Measurements from ENCODE around the gene DNAJC15. TPM values are rescaled to one million over a fixed set of nuclear protein-coding genes. Genes with fewer than 3 reads are reported as not detected.
A peak's percentile ranks its signal among the peaks of the same experiment; 100 is the strongest.
"Not testable (repeated sequence)": the region's sequence is repeated elsewhere in the genome, so short reads cannot be mapped to it uniquely, and the experiment has no call there.

Gene DNAJC15
- total RNA-seq, 2 experiments from 2014 or later, result 14.5 to 16.8 TPM

DNA sequence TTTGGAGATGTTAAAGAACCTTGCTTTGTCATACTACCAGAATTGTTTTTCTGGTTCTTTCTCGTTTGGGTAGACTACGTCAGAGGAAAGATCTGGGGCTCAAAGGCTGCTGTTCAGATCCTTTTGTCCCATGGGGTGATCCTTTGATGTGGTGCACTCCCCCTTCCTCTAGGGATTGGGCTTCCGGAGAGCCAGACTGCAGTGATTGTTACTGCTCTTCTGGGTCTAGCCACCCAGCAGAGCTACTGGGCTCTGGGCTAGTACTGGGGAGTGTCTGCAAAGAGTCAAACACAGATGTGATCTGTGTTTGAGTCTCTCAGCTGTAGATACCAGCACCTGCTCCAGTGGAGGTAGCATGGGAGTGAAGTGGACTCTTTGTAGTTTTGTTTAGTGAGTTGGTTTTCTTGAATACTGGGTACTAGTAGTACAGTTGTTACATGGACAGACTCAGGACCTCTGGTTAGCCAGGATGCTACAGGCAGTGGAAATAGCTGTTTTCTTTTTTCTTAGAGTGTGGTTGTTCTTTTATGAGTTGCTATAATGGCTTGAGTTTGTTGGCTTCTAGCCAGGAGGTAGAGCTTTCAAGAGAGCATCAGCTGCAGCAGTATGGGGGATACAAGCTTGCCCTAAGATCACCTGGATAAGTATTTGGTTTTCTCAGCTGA, 34.4 kb downstream of the DNAJC15 start:
- Mint-ChIP-seq H3K9me3 (no peaks in the 10 kb centered on the region), H3K27me3 (ENCODE audit: low read depth) (no peaks in the 10 kb centered on the region), H3K4me1 (ENCODE audit: low read depth) (peaks cover 54% of the 10 kb centered on the region), H3K27ac (peak overlapping the region; percentile 38), H3K36me3 (ENCODE audit: low read depth) (peaks cover 13% of the 10 kb centered on the region), H3K4me3 (peak overlapping the region; percentile 9)
- intact Hi-C loops (cut with micrococcal nuclease), result loop anchor here (5.0 kb wide), 1 partner anchor 740 kb away; no protein-coding TSS in a partner anchor
- DNase-seq, result peak; percentile 50
- CTCF ChIA-PET, result interaction anchor here (0.9 to 1.5 kb wide), 3 partner anchors 10 to 82 kb away, joined by 3 read pairs; no protein-coding TSS in a partner anchor

DNA sequence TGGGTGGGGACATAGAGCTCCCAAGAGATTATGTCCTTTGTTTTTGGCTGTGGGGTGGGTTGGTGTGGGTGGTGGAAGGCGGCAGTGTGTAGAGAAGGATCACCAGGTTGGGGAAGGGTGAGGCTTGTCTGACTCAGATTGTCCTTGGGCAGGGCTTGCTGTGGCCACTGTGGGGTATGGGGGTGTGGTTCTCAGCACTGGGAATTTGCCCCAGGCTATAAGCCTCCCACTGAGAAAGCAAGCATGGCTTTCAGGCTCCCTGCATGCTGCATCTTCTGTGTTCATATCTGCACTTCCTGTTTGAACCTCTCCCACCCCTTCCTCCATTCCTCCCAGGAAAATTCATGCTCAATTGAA, 34.9 kb downstream of the DNAJC15 start:
- H3K27ac Mint-ChIP-seq, result no peak overlapping the region

DNA sequence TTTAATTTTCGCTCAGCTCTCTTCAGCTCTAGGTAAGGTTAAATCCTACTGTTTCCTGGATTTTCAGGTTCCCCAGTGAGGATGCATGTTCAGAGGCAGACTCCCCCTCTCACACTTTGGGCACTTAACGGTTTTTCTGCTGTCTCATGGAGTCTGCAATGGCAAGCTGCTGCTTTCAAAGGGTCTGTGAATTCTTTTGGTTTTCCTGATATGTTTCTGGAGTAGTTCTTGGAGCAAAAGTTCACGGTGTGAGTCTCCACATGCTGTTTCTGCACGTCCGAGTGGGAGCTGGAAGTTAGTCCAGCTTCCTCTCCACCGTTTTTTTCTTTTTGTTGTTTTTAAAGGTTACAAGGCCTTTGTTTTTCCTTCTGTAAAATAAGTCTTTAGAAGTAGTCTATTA, 35.4 kb downstream of the DNAJC15 start:
- H3K27ac Mint-ChIP-seq, result no peak overlapping the region
- H3K4me3 Mint-ChIP-seq, result no peak overlapping the region
- intact Hi-C loops (cut with micrococcal nuclease), result loop anchor here (5.0 kb wide), 1 partner anchor 738 kb away; no protein-coding TSS in a partner anchor
- no peaks in the 10 kb centered on the region for H3K9me3 Mint-ChIP-seq
- H3K27me3 Mint-ChIP-seq (ENCODE audit: low read depth), result no peaks in the 10 kb centered on the region
- peaks cover 59% of the 10 kb centered on the region for H3K4me1 Mint-ChIP-seq (ENCODE audit: low read depth)
- CTCF ChIA-PET, result interaction anchor here (1.2 to 1.5 kb wide), 2 partner anchors 33 to 89 kb away, joined by 3 read pairs; no protein-coding TSS in a partner anchor
- no peak for DNase-seq
- peaks cover 10% of the 10 kb centered on the region for H3K36me3 Mint-ChIP-seq (ENCODE audit: low read depth)

More for the DNA sequence above, 34.9 kb downstream of the DNAJC15 start:
- Mint-ChIP-seq H3K27me3 (ENCODE audit: low read depth) (no peaks in the 10 kb centered on the region), H3K9me3 (no peaks in the 10 kb centered on the region), H3K4me1 (ENCODE audit: low read depth) (peaks cover 57% of the 10 kb centered on the region), H3K4me3 (no peak overlapping the region), H3K36me3 (ENCODE audit: low read depth) (peaks cover 9% of the 10 kb centered on the region)
- intact Hi-C loops (cut with micrococcal nuclease), result loop anchor here (5.0 kb wide), 1 partner anchor 739 kb away; no protein-coding TSS in a partner anchor
- DNase-seq, result peak; percentile 14
- CTCF ChIA-PET, result interaction anchor here (1.2 to 1.5 kb wide), 2 partner anchors 32 to 89 kb away, joined by 3 read pairs; no protein-coding TSS in a partner anchor

DNA sequence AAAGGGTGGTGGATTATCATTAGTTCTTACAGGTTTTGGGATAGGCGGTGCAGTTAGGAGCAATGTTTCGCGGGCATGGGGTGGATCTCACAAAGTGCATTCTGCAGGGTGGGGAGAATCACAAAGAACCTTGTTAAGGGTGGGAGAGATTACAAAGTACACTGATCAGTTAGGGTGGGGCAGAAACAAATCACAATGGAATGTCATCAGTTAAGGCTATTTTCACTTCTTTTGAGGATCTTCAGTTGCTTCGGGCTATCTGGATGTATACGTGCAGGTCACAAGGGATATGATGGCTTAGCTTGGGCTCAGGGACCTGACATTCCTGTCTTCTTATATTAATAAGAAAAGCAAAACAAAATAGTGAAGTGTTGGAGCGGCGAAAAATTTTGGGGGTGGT, 36.4 kb downstream of the DNAJC15 start:
- H3K4me3 Mint-ChIP-seq; CTCF ChIA-PET; H3K9me3 Mint-ChIP-seq; DNase-seq; H3K36me3 Mint-ChIP-seq (ENCODE audit: low read depth); H3K27me3 Mint-ChIP-seq (ENCODE audit: low read depth): not testable (repeated sequence)
- Mint-ChIP-seq H3K27ac (peak overlapping the region; percentile 16), H3K4me1 (ENCODE audit: low read depth) (peaks cover 63% of the 10 kb centered on the region)
- intact Hi-C loops (cut with micrococcal nuclease), result loop anchor here (5.0 to 10.0 kb wide), 3 partner anchors 702 to 1215 kb away; no protein-coding TSS in a partner anchor

DNA sequence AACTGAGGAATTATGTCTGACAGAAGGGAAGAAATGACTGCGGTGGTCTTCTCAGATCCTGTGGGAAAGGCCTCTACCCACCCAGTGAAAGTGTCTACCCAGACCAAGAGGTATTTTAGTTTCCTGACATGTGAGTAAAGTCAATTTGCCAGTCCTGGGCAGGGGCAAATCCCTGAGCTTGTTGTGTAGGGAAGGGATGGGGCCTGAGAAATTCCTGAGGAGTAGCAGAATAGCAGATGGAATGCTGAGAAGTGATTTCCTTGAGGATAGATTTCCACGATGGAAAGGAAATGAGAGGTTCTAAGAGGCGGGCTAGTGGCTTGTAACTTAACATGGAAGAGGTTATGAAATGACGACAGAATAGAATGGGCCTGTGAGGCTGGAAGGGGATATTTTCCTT, 37.4 kb downstream of the DNAJC15 start:
- not testable (repeated sequence) for H3K27ac Mint-ChIP-seq

DNA sequence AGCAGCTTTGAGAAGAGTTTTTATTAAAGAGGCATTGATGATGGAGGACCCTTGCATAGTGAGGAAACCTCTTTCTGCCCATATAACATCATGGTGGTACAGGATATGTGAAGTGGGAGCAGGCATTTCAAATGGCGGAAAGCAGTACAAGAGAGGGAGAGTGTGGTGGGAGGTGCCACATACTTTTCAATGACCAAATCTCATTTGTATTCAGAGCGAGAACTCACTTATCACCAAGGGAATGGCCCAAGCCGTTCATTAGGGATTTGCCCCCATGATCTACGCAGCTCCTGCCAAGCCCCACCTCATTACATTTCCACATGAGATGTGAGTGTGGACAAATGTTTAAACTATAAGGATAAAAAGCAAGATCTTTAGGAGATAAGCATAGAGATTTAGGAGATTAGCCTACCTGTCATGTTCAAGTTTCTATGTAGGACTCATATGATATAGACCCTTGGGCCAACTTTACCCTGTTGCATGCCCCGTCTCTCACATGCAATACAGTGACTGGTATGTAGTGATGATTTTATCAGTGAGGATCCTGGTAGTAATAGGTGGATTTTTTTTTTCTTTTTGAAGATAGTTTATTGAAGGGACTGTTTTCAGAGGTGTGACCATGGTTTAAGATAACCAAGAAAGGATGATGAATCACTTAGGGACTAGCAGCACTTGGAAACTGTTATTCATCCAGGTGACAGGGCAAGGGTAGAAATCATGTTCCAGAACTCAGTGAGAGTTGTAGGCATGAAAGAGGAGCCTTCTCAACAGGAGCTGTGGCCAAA, 38.3 kb downstream of the DNAJC15 start:
- DNase-seq, result peak; percentile 57
- H3K27ac Mint-ChIP-seq, result peak overlapping the region; percentile 67
- peaks cover 16% of the 10 kb centered on the region for H3K36me3 Mint-ChIP-seq (ENCODE audit: low read depth)
- CTCF ChIA-PET, result no interaction called here
- H3K4me3 Mint-ChIP-seq, result no peak overlapping the region
- intact Hi-C loops (cut with micrococcal nuclease), result loop anchor here (1.0 to 10.0 kb wide), 7 partner anchors 16 to 1213 kb away; partner anchors contain the start of genes DNAJC15 and EPSTI1
- no peaks in the 10 kb centered on the region for H3K27me3 Mint-ChIP-seq (ENCODE audit: low read depth)
- peaks cover 59% of the 10 kb centered on the region for H3K4me1 Mint-ChIP-seq (ENCODE audit: low read depth)
- no peaks in the 10 kb centered on the region for H3K9me3 Mint-ChIP-seq

More for the DNA sequence above, 37.4 kb downstream of the DNAJC15 start:
- H3K9me3 Mint-ChIP-seq; CTCF ChIA-PET; H3K4me3 Mint-ChIP-seq; DNase-seq; H3K27me3 Mint-ChIP-seq (ENCODE audit: low read depth); H3K36me3 Mint-ChIP-seq (ENCODE audit: low read depth): not testable (repeated sequence)
- intact Hi-C loops (cut with micrococcal nuclease), result loop anchor here (5.0 to 10.0 kb wide), 2 partner anchors 704 to 1214 kb away; no protein-coding TSS in a partner anchor
- peaks cover 63% of the 10 kb centered on the region for H3K4me1 Mint-ChIP-seq (ENCODE audit: low read depth)

DNA sequence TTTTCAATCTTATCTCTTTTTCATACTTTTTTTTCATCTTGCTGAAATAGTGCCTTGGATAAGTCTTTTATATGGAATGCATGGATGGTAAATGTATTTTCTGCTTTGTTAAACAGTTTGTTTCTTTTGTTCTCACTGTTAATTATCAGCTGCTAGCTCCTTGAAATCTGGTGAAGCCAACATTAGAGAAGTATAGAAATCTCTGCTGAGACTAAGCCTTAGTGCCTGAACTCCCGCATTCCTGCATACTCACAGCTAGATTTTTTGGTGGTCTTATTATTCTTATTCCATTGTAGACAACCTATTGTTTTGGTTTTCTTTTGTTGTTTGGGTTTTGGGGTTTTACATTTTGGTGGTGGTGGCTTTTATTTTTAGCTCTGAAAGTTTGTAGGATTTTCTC, 48.4 kb downstream of the DNAJC15 start:
- H3K9me3 Mint-ChIP-seq, result no peaks in the 10 kb centered on the region
- H3K36me3 Mint-ChIP-seq (ENCODE audit: low read depth), result peaks cover 12% of the 10 kb centered on the region
- intact Hi-C loops (cut with micrococcal nuclease), result no loop called here
- no peak for DNase-seq
- H3K27ac Mint-ChIP-seq, result no peak overlapping the region
- CTCF ChIA-PET, result interaction anchor here (1.1 kb wide), 1 partner anchor 102 kb away, joined by 3 read pairs; no protein-coding TSS in a partner anchor
- H3K4me1 Mint-ChIP-seq (ENCODE audit: low read depth), result peaks cover 29% of the 10 kb centered on the region
- no peaks in the 10 kb centered on the region for H3K27me3 Mint-ChIP-seq (ENCODE audit: low read depth)
- H3K4me3 Mint-ChIP-seq, result no peak overlapping the region

DNA sequence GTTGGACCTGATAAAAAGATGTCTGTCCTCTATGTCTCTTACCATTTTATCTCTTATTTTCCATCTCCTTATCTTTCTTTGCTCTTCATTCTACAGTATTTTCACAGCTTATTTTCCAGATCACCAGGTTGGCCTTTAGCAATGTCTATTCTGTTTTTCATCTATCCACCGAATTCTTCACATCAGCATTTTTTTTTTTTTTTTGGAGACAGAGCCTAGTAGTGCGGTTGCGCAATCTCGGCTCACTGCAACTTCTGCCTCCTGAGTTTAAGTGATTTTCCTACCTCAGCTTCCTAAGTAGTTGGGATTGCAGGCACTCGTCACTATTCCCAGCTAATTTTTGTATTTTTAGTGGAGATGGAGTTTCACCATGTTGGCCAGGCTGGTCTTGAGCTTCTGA, 49.0 kb downstream of the DNAJC15 start:
- H3K27ac Mint-ChIP-seq, result no peak overlapping the region
- H3K4me3 Mint-ChIP-seq, result no peak overlapping the region
- CTCF ChIA-PET, result interaction anchor here (0.7 to 1.1 kb wide), 2 partner anchors 26 to 103 kb away, joined by 3 read pairs; no protein-coding TSS in a partner anchor
- H3K36me3 Mint-ChIP-seq (ENCODE audit: low read depth), result peaks cover 12% of the 10 kb centered on the region
- no peaks in the 10 kb centered on the region for H3K9me3 Mint-ChIP-seq
- DNase-seq, result no peak
- H3K27me3 Mint-ChIP-seq (ENCODE audit: low read depth), result no peaks in the 10 kb centered on the region
- peaks cover 30% of the 10 kb centered on the region for H3K4me1 Mint-ChIP-seq (ENCODE audit: low read depth)
- intact Hi-C loops (cut with micrococcal nuclease), result no loop called here

DNA sequence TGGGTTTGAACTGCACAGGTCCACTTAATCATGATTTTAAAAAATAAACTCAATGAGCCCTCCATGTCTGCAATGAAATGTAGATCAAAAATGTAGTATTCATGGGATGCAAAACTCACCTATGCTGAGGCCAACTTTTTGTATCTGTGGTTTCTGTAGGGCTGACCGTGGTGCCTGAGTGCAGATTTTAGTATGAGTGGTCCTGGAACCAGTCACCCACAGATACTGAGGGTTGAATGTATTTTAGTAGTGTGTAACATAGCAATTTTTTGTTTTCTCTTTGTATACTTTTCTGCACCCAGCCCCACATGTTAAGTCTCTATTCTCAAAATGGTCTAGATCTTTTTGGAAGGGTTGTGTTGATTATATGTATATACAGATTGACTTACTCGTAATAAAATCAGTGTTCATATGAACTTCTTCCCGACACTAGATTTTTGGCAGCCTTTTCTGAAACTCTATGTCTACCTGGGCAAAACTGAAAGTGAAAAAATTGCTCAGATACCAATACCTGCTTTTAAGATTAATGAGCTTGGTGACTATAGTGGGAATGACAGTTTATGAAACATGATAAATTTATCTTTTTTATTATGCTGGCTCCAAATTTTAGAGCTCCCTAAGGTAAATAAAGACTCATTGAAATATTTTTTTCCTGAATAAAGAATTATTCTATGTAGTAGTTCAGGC, 51.6 kb downstream of the DNAJC15 start:
- DNase-seq, result peak; percentile 22
- peaks cover 20% of the 10 kb centered on the region for H3K36me3 Mint-ChIP-seq (ENCODE audit: low read depth)
- intact Hi-C loops (cut with micrococcal nuclease), result no loop called here
- H3K27me3 Mint-ChIP-seq (ENCODE audit: low read depth), result no peaks in the 10 kb centered on the region
- no peak overlapping the region for H3K27ac Mint-ChIP-seq
- H3K4me1 Mint-ChIP-seq (ENCODE audit: low read depth), result peaks cover 41% of the 10 kb centered on the region
- no peak overlapping the region for H3K4me3 Mint-ChIP-seq
- H3K9me3 Mint-ChIP-seq, result no peaks in the 10 kb centered on the region
- CTCF ChIA-PET, result no interaction called here

DNA sequence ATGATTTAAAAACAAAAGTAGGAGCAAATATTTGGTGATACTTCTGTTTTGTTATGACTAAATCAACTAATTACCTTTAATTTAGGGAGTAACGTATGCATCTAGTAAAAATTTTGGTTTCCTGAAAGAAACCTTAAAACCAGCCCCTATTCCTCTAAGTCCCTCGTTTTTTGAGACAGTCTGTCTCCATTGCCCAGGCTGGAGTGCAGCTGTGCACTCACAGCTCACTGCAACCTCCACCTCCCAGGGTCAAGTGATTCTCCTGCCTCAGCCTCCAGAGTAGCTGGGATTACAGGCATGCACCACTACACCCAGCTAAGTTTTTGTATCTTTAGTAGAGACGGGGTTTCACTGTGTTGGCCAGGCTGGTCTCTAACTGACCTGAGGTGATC, 52.1 kb downstream of the DNAJC15 start:
- intact Hi-C loops (cut with micrococcal nuclease); DNase-seq; H3K4me3 Mint-ChIP-seq; H3K27ac Mint-ChIP-seq; H3K9me3 Mint-ChIP-seq; H3K27me3 Mint-ChIP-seq (ENCODE audit: low read depth): not testable (repeated sequence)
- Mint-ChIP-seq H3K4me1 (ENCODE audit: low read depth) (peaks cover 41% of the 10 kb centered on the region), H3K36me3 (ENCODE audit: low read depth) (peaks cover 25% of the 10 kb centered on the region)
- CTCF ChIA-PET, result interaction anchor here (1.3 kb wide), 1 partner anchor 104 kb away, joined by 3 read pairs; no protein-coding TSS in a partner anchor

DNA sequence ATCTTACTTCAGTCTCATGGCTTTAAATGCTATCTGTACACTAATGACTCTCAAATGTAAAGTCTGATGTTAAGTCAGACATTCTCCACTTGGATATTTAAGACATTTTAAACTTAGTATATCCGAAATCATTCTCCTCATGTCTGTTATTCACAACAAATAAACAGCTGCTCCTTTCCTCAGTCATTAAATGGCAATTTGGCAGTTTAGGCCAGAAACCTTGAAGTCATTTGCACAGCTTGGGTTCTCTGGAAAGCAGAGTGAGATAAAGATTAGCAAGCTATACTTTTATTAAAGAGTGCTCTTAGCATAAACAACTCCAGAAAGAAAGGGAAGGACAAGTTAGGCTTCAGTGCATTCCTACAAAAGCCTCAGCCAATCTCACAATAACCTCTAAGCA, 53.7 kb downstream of the DNAJC15 start:
- peaks cover 27% of the 10 kb centered on the region for H3K36me3 Mint-ChIP-seq (ENCODE audit: low read depth)
- H3K4me1 Mint-ChIP-seq (ENCODE audit: low read depth), result peaks cover 40% of the 10 kb centered on the region
- no peaks in the 10 kb centered on the region for H3K27me3 Mint-ChIP-seq (ENCODE audit: low read depth)
- CTCF ChIA-PET, result interaction anchor here (1.3 kb wide), 1 partner anchor 106 kb away, joined by 3 read pairs; no protein-coding TSS in a partner anchor
- no peak overlapping the region for H3K27ac Mint-ChIP-seq
- H3K9me3 Mint-ChIP-seq, result no peaks in the 10 kb centered on the region
- H3K4me3 Mint-ChIP-seq, result no peak overlapping the region
- no peak for DNase-seq
- intact Hi-C loops (cut with micrococcal nuclease), result no loop called here

DNA sequence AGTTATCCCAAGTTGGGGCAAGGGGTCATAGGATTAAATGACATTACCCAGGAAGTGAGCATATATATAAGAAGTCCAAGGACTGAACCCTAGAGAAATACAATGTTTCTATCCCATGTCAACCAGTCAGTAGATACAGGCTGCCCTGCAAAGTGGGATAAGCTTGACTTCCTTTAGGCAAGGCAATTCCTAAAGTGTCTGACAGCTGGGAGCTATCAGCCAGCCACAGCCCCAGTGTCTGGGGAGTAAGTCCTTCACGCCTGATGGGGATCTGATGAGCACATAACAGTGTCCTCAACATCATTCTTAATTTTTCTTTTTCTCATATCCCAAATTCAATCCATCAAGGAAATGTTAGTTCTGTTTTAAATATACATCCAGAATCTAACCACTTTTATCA, 54.1 kb downstream of the DNAJC15 start:
- DNase-seq, result no peak
- intact Hi-C loops (cut with micrococcal nuclease), result no loop called here
- Mint-ChIP-seq H3K4me1 (ENCODE audit: low read depth) (peaks cover 36% of the 10 kb centered on the region), H3K27ac (no peak overlapping the region), H3K27me3 (ENCODE audit: low read depth) (no peaks in the 10 kb centered on the region), H3K9me3 (no peaks in the 10 kb centered on the region), H3K4me3 (no peak overlapping the region), H3K36me3 (ENCODE audit: low read depth) (peaks cover 25% of the 10 kb centered on the region)
- CTCF ChIA-PET, result interaction anchor here (1.3 kb wide), 1 partner anchor 108 kb away, joined by 5 read pairs; no protein-coding TSS in a partner anchor

Data from activated naive CD4-positive, alpha-beta T cell treated with anti-CD3 and anti-CD28 coated beads for 36 hours (primary cell).